Liver (tissue), 3 donors: ENCODE measurements around the gene PDE6B.

Experiments
- GABPA ChIP-seq, 2 donors: IDR thresholded peaks in 1 of 2; conservative IDR thresholded peaks in 1 of 2; 2 replicates each; pipeline ENCODE4 v1.6.1; 2016; ENCODE audit warnings: antibody characterized with exemption in 2 of 2, mild to moderate bottlenecking in 1 of 2, moderate library complexity in 1 of 2
- HNF4G ChIP-seq: IDR thresholded peaks from 2 replicates; pipeline ENCODE4 v1.6.1; 2016; ENCODE audit warnings: antibody characterized with exemption
- RAD21 ChIP-seq, 2 donors: IDR thresholded peaks; 2 replicates each; pipeline ENCODE4 v1.6.1; 2016; ENCODE audit warnings: antibody characterized with exemption in 2 of 2, mild to moderate bottlenecking in 2 of 2
- TF ChIP-seq, protein P1 (sequence below): fragments of 150-350 bp; IDR thresholded peaks from 2 replicates; pipeline ENCODE4 v1.5.1; 2017; ENCODE audit warnings: improper control_type of control experiment, low read depth, low read length; ENCODE audit not compliant: missing input control
- donor health status: healthy.
- donor health status: healthy.

DNA sequence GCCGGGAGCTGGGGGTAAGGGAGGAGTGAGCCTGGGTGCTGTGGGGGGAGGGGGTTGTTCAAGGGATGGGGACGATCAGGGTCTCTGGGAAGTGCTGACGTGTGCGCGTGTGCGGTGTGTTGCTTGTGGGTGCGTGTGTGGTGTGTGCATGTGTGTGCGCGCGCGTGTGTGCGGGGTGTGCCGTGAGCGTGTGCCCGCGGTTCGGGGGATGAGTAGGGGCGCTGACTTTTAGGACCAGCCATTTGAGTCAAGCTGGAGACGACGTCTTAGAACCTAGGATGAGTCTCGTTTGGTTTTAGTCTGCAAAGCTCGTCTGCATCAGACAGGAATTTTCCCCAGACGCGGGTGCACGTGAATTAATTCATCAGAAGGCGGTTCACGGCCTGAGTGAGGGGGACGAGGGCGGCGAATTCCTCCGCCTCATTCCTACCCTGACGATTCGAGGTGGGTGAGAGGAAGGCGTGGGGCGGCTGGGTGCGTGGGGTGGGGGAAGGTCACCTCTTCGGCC is 48.3 kb upstream of the PDE6B start:
- TF ChIP-seq, protein P1, sequence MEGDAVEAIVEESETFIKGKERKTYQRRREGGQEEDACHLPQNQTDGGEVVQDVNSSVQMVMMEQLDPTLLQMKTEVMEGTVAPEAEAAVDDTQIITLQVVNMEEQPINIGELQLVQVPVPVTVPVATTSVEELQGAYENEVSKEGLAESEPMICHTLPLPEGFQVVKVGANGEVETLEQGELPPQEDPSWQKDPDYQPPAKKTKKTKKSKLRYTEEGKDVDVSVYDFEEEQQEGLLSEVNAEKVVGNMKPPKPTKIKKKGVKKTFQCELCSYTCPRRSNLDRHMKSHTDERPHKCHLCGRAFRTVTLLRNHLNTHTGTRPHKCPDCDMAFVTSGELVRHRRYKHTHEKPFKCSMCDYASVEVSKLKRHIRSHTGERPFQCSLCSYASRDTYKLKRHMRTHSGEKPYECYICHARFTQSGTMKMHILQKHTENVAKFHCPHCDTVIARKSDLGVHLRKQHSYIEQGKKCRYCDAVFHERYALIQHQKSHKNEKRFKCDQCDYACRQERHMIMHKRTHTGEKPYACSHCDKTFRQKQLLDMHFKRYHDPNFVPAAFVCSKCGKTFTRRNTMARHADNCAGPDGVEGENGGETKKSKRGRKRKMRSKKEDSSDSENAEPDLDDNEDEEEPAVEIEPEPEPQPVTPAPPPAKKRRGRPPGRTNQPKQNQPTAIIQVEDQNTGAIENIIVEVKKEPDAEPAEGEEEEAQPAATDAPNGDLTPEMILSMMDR, result no peak
- TF ChIP-seq GABPA (IDR thresholded peaks at IDR 0.05 in 1 of 2, conservative IDR thresholded peaks at IDR 0.05 in 1 of 2) (no peak), HNF4G (no peak), RAD21 (IDR thresholded peaks at IDR 0.05) (no peak)
